Osteoblast (primary cell): ENCODE measurements around the gene LIMS3. TPM values are rescaled to one million over a fixed set of nuclear protein-coding genes. Genes with fewer than 3 reads are reported as not detected.
"Not testable (repeated sequence)": the region's sequence is repeated elsewhere in the genome, so short reads cannot be mapped to it uniquely, and the experiment has no call there.

ENCODE experiments used
- DNase-seq: peaks from one replicate; pipeline ENCODE4 v3.0.0; 2011; ENCODE audit warnings: low spot score, mixed read lengths; ENCODE audit not compliant: insufficient read length; ENCODE audit errors: missing footprints
- H2AFZ ChIP-seq: 2 replicates; pipeline ENCODE4 v1.6.0; 2011; ENCODE audit warnings: mild to moderate bottlenecking, low read length
- H3K27ac ChIP-seq: 2 replicates; pipeline ENCODE4 v1.5.1; 2011; ENCODE audit warnings: mild to moderate bottlenecking, low read depth, low read length, moderate library complexity
- H3K27me3 ChIP-seq: 2 replicates; pipeline ENCODE4 v1.6.0; 2012; ENCODE audit warnings: mild to moderate bottlenecking, control low read depth, inconsistent platforms, low read length, moderate library complexity; ENCODE audit not compliant: insufficient read depth
- H3K36me3 ChIP-seq: 2 replicates; pipeline ENCODE4 v1.5.1; 2011; ENCODE audit warnings: mild to moderate bottlenecking, low read length, control low read depth, moderate library complexity; ENCODE audit not compliant: insufficient read depth
- H3K4me1 ChIP-seq: 2 replicates; pipeline ENCODE4 v1.5.1; 2011; ENCODE audit warnings: mild to moderate bottlenecking, low read length, control low read depth, moderate library complexity; ENCODE audit not compliant: insufficient read depth
- H3K4me2 ChIP-seq: 2 replicates; pipeline ENCODE4 v1.6.0; 2011; ENCODE audit warnings: mild to moderate bottlenecking, low read length; ENCODE audit not compliant: insufficient read depth
- H3K4me3 ChIP-seq: fragments of 200-600 bp; sonication (generic); 3 replicates; pipeline ENCODE4 v1.5.1; 2012; ENCODE audit warnings: mild to moderate bottlenecking, low read length, inconsistent platforms; ENCODE audit not compliant: insufficient read depth
- H3K79me2 ChIP-seq: 2 replicates; pipeline ENCODE4 v1.6.0; 2012; ENCODE audit warnings: mild to moderate bottlenecking, low read length, control low read depth, inconsistent platforms; ENCODE audit not compliant: insufficient read depth
- H3K9me3 ChIP-seq: 2 replicates; pipeline ENCODE4 v1.5.1; 2011; ENCODE audit warnings: low read depth, low read length, control low read depth
- H4K20me1 ChIP-seq: 2 replicates; pipeline ENCODE4 v1.6.0; 2012; ENCODE audit warnings: mild to moderate bottlenecking, low read length, control low read depth; ENCODE audit not compliant: insufficient read depth
- total RNA-seq: library from RNA; depleted of rRNA; stranded (reverse); fragments of >200 nt; gene quantifications from 2 replicates; pipeline ENCODE4 v1.2.3, GENCODE V29; 2012

Gene LIMS3
- total RNA-seq, 1 donor = 7.2 TPM

GRCh38 chr2:109920162-109920561 is 21.7 kb downstream of the LIMS3 start:
- H3K4me2 ChIP-seq, H3K9me3 ChIP-seq, H3K27me3 ChIP-seq, H3K4me1 ChIP-seq, DNase-seq, H2AFZ ChIP-seq, H3K79me2 ChIP-seq, H3K4me3 ChIP-seq, H4K20me1 ChIP-seq, H3K27ac ChIP-seq, H3K36me3 ChIP-seq: not testable (repeated sequence)

DNA sequence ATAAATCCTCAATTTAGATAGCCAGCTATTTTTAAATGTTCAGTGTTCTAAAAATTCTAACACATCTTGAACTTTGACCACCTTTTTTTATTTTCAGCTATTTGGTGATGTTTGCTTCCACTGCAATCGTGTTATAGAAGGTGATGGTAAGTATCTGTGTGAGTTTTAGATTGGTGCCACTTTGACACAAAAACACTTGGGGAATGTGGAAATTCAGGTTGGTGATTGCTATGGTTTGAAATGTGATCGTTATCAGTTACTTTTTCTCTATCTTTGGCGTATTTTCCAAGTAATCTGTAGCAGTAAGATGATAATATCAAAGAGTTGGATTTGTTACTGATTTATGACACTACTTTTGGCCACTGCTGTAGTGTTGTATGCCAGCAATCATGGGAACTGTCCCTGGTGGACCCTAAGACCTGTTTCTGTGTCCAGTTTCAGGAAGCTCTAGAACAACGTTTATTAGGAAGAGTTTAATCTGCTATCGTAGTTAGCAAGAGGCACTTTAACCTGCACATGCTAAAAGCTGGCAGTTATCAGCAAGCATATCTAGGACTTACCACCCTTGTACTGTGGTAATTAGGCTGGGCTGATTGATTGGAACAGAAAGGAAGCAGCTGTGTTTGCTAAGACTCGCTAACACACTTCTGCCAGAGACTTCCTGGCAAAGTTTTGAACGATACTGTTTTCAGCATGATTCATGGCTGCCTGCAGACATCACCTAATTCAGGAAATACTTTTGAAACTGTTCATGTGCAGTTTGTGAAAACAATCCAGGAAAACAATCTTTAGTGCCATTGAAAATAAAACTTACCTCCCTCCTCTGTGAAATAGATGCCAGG is 23.3 kb downstream of the LIMS3 start:
- not testable (repeated sequence) for DNase-seq, H3K27me3 ChIP-seq, H3K27ac ChIP-seq, H3K4me2 ChIP-seq, H3K4me3 ChIP-seq, H3K36me3 ChIP-seq, H3K4me1 ChIP-seq, H4K20me1 ChIP-seq, H2AFZ ChIP-seq, H3K79me2 ChIP-seq, H3K9me3 ChIP-seq

DNA sequence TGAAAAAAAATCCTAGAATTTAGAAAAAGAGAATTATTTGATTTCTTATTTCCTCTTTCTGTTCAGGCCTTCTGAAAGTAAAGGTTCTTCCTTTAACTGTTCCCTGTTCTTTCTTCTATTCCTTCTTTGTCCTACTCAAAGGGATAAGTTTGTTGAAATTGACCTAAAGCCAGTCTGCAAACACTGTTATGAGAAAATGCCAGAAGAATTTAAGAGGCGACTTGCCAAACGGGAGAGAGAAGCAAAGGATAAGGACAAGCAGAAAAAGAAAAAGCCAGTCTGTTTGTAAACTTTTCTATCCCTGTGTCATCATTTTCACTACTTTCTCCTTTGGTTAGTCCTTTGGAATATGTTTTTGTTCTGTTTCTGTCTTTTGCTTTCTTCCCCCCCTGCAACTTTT is 26.0 kb downstream of the LIMS3 start:
- DNase-seq, H3K4me1 ChIP-seq, H3K79me2 ChIP-seq, H3K9me3 ChIP-seq, H3K4me2 ChIP-seq, H3K4me3 ChIP-seq, H3K27me3 ChIP-seq, H3K27ac ChIP-seq, H3K36me3 ChIP-seq, H4K20me1 ChIP-seq, H2AFZ ChIP-seq: not testable (repeated sequence)

GRCh38 chr2:109927803-109928202 is 29.3 kb downstream of the LIMS3 start:
- H3K4me1 ChIP-seq, H4K20me1 ChIP-seq: not testable (repeated sequence)

GRCh38 chr2:109929222-109929621 is 30.7 kb downstream of the LIMS3 start:
- H3K79me2 ChIP-seq, H3K9me3 ChIP-seq: not testable (repeated sequence)

More at GRCh38 chr2:109927803-109928202, 29.3 kb downstream of the LIMS3 start:
- H3K36me3 ChIP-seq, H3K79me2 ChIP-seq, DNase-seq, H3K4me3 ChIP-seq, H3K9me3 ChIP-seq, H2AFZ ChIP-seq, H3K27me3 ChIP-seq, H3K27ac ChIP-seq, H3K4me2 ChIP-seq: not testable (repeated sequence)

GRCh38 chr2:109936534-109936933 is 38.0 kb downstream of the LIMS3 start:
- not testable (repeated sequence) for H3K27ac ChIP-seq, H4K20me1 ChIP-seq, DNase-seq, H3K36me3 ChIP-seq, H3K9me3 ChIP-seq, H3K79me2 ChIP-seq, H3K4me2 ChIP-seq, H3K4me1 ChIP-seq, H3K27me3 ChIP-seq, H2AFZ ChIP-seq, H3K4me3 ChIP-seq

More at GRCh38 chr2:109929222-109929621, 30.7 kb downstream of the LIMS3 start:
- not testable (repeated sequence) for H3K36me3 ChIP-seq, DNase-seq, H2AFZ ChIP-seq, H3K27me3 ChIP-seq, H4K20me1 ChIP-seq, H3K4me1 ChIP-seq, H3K27ac ChIP-seq, H3K4me3 ChIP-seq, H3K4me2 ChIP-seq

DNA sequence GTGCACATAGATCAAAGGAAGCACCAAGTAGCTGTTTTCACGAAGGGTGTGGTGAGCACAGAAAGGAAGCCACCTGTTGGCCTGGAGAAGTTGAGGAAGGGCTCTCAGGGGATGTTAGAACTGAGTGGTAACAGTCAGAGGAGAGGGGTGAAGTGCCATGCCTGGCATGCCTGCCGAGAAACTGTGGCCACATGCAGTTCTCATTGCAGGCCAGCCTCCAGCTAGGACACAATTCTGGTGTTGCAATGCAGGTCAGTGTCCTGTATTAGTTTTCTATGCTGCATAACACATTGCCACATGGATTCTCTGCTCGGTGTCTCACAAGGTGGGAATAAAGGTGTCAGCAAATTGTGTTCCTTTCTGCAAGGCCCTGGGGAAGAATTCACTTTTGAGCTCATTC is 46.9 kb downstream of the LIMS3 start:
- not testable (repeated sequence) for H3K36me3 ChIP-seq, DNase-seq

DNA sequence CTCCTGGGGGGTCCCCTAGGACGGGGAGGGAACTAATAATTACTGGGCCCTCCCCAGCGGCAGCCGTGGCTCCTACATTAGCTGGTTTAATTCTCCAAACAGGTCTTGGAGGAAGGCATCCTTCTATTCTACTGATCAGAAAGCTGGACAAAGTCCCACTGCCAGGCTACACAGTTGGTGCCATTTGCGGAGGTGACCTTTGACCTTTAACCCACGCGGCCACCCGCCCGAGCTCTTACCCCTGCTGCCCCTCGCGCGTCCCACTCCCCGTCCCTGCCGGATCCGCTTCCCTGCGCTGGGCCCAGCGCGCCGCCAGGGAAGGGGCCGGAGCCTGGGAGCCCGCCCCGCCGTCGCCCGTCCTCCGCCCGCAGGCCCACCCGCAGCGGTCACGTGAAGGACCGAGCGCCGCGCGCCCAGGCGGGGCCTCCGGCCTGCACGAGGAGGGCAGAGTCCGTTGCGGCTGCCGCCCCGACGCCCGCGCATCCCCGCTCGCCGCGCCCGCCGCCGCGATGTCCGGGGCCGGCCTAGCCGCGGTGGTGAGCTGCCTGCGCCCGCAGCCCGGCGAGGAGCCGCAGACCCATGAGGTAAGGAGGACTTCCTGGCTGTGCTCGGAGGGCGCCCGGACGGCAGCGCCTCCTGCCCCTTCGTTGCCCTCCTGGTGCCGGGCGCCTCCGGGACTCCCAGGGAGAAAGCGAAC is 48.9 kb downstream of the LIMS3 start:
- not testable (repeated sequence) for DNase-seq, H3K4me1 ChIP-seq, H2AFZ ChIP-seq, H3K36me3 ChIP-seq, H3K9me3 ChIP-seq, H3K4me3 ChIP-seq, H3K27ac ChIP-seq, H3K4me2 ChIP-seq, H4K20me1 ChIP-seq, H3K27me3 ChIP-seq, H3K79me2 ChIP-seq

More for the DNA sequence above, 46.9 kb downstream of the LIMS3 start:
- not testable (repeated sequence) for H3K27ac ChIP-seq, H3K4me3 ChIP-seq, H3K9me3 ChIP-seq, H4K20me1 ChIP-seq, H3K4me2 ChIP-seq, H3K79me2 ChIP-seq, H3K4me1 ChIP-seq, H2AFZ ChIP-seq, H3K27me3 ChIP-seq
